Osteoblast (primary cell): Measurements from ENCODE around the gene RAB11FIP5. TPM values are rescaled to one million over a fixed set of nuclear protein-coding genes. Genes with fewer than 3 reads are reported as not detected.

Experiments
- DNase-seq: peaks from one replicate; pipeline ENCODE4 v3.0.0; 2011; ENCODE audit warnings: low spot score, mixed read lengths; ENCODE audit not compliant: insufficient read length; ENCODE audit errors: missing footprints
- H2AFZ ChIP-seq: 2 replicates; pipeline ENCODE4 v1.6.0; 2011; ENCODE audit warnings: mild to moderate bottlenecking, low read length
- H3K27ac ChIP-seq: 2 replicates; pipeline ENCODE4 v1.5.1; 2011; ENCODE audit warnings: mild to moderate bottlenecking, low read depth, low read length, moderate library complexity
- H3K27me3 ChIP-seq: 2 replicates; pipeline ENCODE4 v1.6.0; 2012; ENCODE audit warnings: mild to moderate bottlenecking, control low read depth, inconsistent platforms, low read length, moderate library complexity; ENCODE audit not compliant: insufficient read depth
- H3K36me3 ChIP-seq: 2 replicates; pipeline ENCODE4 v1.5.1; 2011; ENCODE audit warnings: mild to moderate bottlenecking, low read length, control low read depth, moderate library complexity; ENCODE audit not compliant: insufficient read depth
- H3K4me1 ChIP-seq: 2 replicates; pipeline ENCODE4 v1.5.1; 2011; ENCODE audit warnings: mild to moderate bottlenecking, low read length, control low read depth, moderate library complexity; ENCODE audit not compliant: insufficient read depth
- H3K4me2 ChIP-seq: 2 replicates; pipeline ENCODE4 v1.6.0; 2011; ENCODE audit warnings: mild to moderate bottlenecking, low read length; ENCODE audit not compliant: insufficient read depth
- H3K4me3 ChIP-seq: fragments of 200-600 bp; sonication (generic); 3 replicates; pipeline ENCODE4 v1.5.1; 2012; ENCODE audit warnings: mild to moderate bottlenecking, low read length, inconsistent platforms; ENCODE audit not compliant: insufficient read depth
- H3K79me2 ChIP-seq: 2 replicates; pipeline ENCODE4 v1.6.0; 2012; ENCODE audit warnings: mild to moderate bottlenecking, low read length, control low read depth, inconsistent platforms; ENCODE audit not compliant: insufficient read depth
- H3K9me3 ChIP-seq: 2 replicates; pipeline ENCODE4 v1.5.1; 2011; ENCODE audit warnings: low read depth, low read length, control low read depth
- H4K20me1 ChIP-seq: 2 replicates; pipeline ENCODE4 v1.6.0; 2012; ENCODE audit warnings: mild to moderate bottlenecking, low read length, control low read depth; ENCODE audit not compliant: insufficient read depth
- CTCF ChIP-seq: IDR thresholded peaks from 2 replicates; pipeline ENCODE4 v1.5.1; 2011; ENCODE audit warnings: mild to moderate bottlenecking, low read depth, low read length, moderate library complexity; ENCODE audit errors: extremely low read depth
- total RNA-seq: library from RNA; depleted of rRNA; stranded (reverse); fragments of >200 nt; gene quantifications from 2 replicates; pipeline ENCODE4 v1.2.3, GENCODE V29; 2012

The RAB11FIP5 gene
- total RNA-seq, 1 donor: 59.0 TPM

DNA sequence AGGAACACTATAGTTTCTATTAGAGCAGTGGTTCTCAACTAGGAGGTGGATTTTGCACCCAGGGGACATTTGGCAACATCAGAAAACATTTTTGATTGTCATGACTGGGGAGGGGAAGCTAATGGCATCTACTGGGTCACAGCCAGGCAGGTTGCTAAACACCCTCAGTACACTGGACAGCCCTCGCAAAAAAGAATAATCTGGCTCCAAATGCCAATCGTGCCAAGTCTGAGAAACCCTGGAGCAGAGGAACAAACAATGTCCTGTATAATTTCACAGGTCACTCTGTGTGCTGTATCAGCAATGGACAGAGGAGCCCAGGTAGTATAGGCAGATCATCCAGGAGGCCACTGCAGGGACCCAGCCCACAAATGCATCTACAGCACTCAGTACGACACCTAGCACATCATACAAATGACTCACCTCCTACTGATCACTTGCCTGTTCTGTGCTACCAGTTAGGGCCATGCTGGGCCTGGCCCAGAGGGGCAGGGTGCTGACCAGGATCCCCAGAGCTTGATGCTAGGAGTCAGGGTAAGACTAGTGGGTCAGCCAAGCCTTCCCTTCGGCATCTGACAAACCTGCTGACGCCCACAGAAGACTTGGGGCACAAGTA, 78.9 kb downstream of the RAB11FIP5 start:
- Histone ChIP-seq H3K4me2 (no peak overlapping the region), H4K20me1 (peaks cover 9% of the 10 kb centered on the region), H3K4me1 (peaks cover 8% of the 10 kb centered on the region), H3K27ac (no peak overlapping the region), H3K4me3 (no peak overlapping the region), H3K27me3 (no peaks in the 10 kb centered on the region), H3K79me2 (no peaks in the 10 kb centered on the region), H3K36me3 (peaks cover 5% of the 10 kb centered on the region), H2AFZ (no peak overlapping the region), H3K9me3 (no peaks in the 10 kb centered on the region)
- DNase-seq: no peak
- TF ChIP-seq CTCF: no peak

DNA sequence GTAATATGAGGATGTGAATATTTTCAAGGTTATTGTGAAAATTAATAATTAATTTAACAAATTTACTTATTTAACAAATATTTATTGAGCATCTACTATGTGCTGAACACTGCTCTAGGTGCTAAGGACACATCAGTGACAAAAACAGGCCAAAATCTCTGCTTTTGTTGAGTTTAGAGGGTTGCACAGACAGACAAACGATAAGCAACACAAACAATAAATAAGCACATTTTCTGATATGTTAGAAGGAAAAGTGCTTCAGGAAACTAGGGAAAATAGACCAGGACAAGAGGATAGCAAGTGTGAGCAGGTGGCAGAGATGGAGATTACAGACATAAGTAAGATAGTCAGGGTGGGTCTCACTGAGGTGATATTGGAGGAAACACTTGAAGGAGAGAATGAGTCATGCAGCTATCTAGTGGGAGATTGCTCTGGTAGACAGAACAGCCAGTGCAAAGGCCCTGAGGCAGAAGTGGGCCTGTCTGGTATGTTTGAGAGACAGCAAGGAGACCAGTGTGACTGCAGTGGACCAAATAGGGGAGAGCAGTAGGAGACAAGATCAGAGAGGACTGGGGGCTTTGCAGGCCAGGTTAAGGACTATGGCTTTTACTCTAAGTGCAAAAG, 79.5 kb downstream of the RAB11FIP5 start:
- peaks cover 9% of the 10 kb centered on the region for H4K20me1 ChIP-seq
- H3K4me1 ChIP-seq: peaks cover 15% of the 10 kb centered on the region
- H3K4me3 ChIP-seq: no peak overlapping the region
- TF ChIP-seq CTCF: no peak
- no peak overlapping the region for H3K4me2 ChIP-seq
- H3K9me3 ChIP-seq: no peaks in the 10 kb centered on the region
- H3K27ac ChIP-seq: no peak overlapping the region
- no peaks in the 10 kb centered on the region for H3K27me3 ChIP-seq
- DNase-seq: no peak
- no peak overlapping the region for H2AFZ ChIP-seq
- peaks cover 5% of the 10 kb centered on the region for H3K36me3 ChIP-seq
- H3K79me2 ChIP-seq: no peaks in the 10 kb centered on the region

DNA sequence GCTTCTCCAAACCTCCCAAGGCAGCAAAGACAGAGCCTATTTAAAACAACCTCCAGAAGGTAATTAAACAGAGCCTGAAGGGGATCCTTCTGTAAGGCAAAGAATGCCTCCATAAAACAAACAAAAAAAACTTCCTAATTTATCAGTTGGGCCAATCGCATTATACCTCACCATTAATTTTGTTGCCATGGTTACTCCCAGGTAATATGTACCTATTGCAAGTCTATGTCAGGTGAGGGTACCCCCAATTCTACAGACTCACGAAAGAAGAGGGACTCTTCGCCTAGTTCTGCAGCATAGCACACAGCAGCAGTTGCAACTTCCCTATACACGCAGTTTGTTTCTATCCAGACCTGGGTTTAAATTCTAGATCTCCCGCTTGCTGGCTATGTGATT, 80.0 kb downstream of the RAB11FIP5 start:
- H3K4me1 ChIP-seq: peaks cover 15% of the 10 kb centered on the region
- no peaks in the 10 kb centered on the region for H3K79me2 ChIP-seq
- H3K27ac ChIP-seq: no peak overlapping the region
- H4K20me1 ChIP-seq: peaks cover 9% of the 10 kb centered on the region
- H3K9me3 ChIP-seq: no peaks in the 10 kb centered on the region
- no peak overlapping the region for H3K4me3 ChIP-seq
- TF ChIP-seq CTCF: no peak
- no peak overlapping the region for H2AFZ ChIP-seq
- DNase-seq: no peak
- H3K36me3 ChIP-seq: no peaks in the 10 kb centered on the region
- H3K4me2 ChIP-seq: no peak overlapping the region
- H3K27me3 ChIP-seq: no peaks in the 10 kb centered on the region
